Measurements from ENCODE around the gene RCAN1.

The RCAN1 gene

GRCh38 chr21:34536311-34536710 lies 78.6 kb downstream of the RCAN1 start:
- no peak for DNase-seq

- no peak for DNase-seq
These were observed 79.0 kb downstream of the RCAN1 start for GRCh38 chr21:34535886-34536285.

GRCh38 chr21:34534522-34534921 lies 80.4 kb downstream of the RCAN1 start:
- no peak for DNase-seq

- DNase-seq: no peak
These were observed 81.0 kb downstream of the RCAN1 start for GRCh38 chr21:34533938-34534337.

GRCh38 chr21:34531399-34531798 lies 83.5 kb downstream of the RCAN1 start:
- no peak for DNase-seq

GRCh38 chr21:34530261-34530660 lies 84.7 kb downstream of the RCAN1 start:
- DNase-seq: no peak

GRCh38 chr21:34528131-34528561 lies 86.8 kb downstream of the RCAN1 start:
- DNase-seq: no peak

- DNase-seq: no peak
These were observed 88.2 kb downstream of the RCAN1 start for GRCh38 chr21:34526618-34527290.

- no peak for DNase-seq
These were observed 88.7 kb downstream of the RCAN1 start for GRCh38 chr21:34526241-34526617.

GRCh38 chr21:34524646-34525601 lies 90.0 kb downstream of the RCAN1 start:
- no peak for DNase-seq

- no peak for DNase-seq
These were observed 91.8 kb downstream of the RCAN1 start for GRCh38 chr21:34523019-34523555.

- DNase-seq: no peak
These were observed 92.6 kb downstream of the RCAN1 start for GRCh38 chr21:34522284-34522683.

GRCh38 chr21:34521561-34521960 lies 93.4 kb downstream of the RCAN1 start:
- no peak for DNase-seq

- DNase-seq: no peak
These were observed 94.0 kb downstream of the RCAN1 start for GRCh38 chr21:34520764-34521508.

- no peak for DNase-seq
These were observed 94.6 kb downstream of the RCAN1 start for GRCh38 chr21:34520281-34520680.

GRCh38 chr21:34519694-34520093 lies 95.2 kb downstream of the RCAN1 start:
- DNase-seq: no peak

GRCh38 chr21:34519016-34519415 lies 95.9 kb downstream of the RCAN1 start:
- DNase-seq: no peak

GRCh38 chr21:34518301-34518700 lies 96.6 kb downstream of the RCAN1 start:
- no peak for DNase-seq

GRCh38 chr21:34517491-34518245 lies 97.2 kb downstream of the RCAN1 start:
- DNase-seq: no peak

- DNase-seq: no peak
These were observed 97.9 kb downstream of the RCAN1 start for GRCh38 chr21:34517039-34517438.

GRCh38 chr21:34514576-34515115 lies 100.3 kb downstream of the RCAN1 start:
- no peak for DNase-seq

- DNase-seq: no peak
These were observed 101.7 kb downstream of the RCAN1 start for GRCh38 chr21:34513129-34513675.

Data from NCI-H1436 treated with DMSO at 0.1 percent for 48 hours (cell line).